ENCODE data around the gene BIRC6.

GRCh38 chr2:32506446-32506845, 149.6 kb downstream of the BIRC6 start:
- TF ChIP-seq CTCF (IDR thresholded peaks at IDR 0.05) = no peak
- TF ChIP-seq POLR2A (IDR thresholded peaks at IDR 0.05) = no peak

Measured in testis (tissue), 2 donors.